Renal cortex interstitium (tissue), 11 donors: ENCODE measurements around the gene AQP12A. TPM values are rescaled to one million over a fixed set of nuclear protein-coding genes. Genes with fewer than 3 reads are reported as not detected.
"Not testable (repeated sequence)": the region's sequence is repeated elsewhere in the genome, so short reads cannot be mapped to it uniquely, and the experiment has no call there.

Experiments used
- DNase-seq, 11 donors: peaks; one replicate each; pipeline ENCODE4 v3.0.0-alpha.2; 2013; ENCODE audit warnings: low read depth in 9 of 11, low spot score in 4 of 11; ENCODE audit errors: extremely low read depth in 1 of 11
- polyA plus RNA-seq, 3 donors: library from polyadenylated mRNA; unstranded; fragments of 120-200 nt; gene quantifications; one replicate each; pipeline ENCODE4 v1.2.1, GENCODE V29; 2013; ENCODE audit not compliant: insufficient read length in 3 of 3

The AQP12A gene
- polyA plus RNA-seq, 3 donors: 0.38 to 0.55 TPM; not detected in 1

DNA sequence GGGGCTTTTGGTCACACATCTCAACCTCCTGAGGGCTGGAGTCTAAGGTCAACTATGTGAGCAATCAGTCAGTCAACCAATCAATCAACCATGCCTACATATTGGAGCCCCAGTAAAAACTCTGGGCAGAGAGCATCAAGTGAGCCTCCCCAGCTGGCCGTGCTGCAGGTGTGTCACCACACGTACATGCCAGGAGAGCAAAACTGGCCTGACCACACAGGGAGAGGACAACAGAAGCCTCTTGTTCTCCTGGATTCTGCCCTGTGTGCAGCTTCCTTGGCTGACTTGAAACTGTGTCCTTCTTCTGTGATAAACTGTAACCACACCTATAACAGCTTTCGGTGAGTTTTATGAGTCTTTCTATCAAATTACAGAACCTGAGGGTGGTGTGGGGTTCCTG lies 40.5 kb upstream of the AQP12A start:
- no peak for DNase-seq

- no peak for DNase-seq
Measured at GRCh38 chr2:240655931-240656886, 35.5 kb upstream of the AQP12A start.

GRCh38 chr2:240659883-240660282 lies 31.8 kb upstream of the AQP12A start:
- DNase-seq: not testable (repeated sequence)

- no peak for DNase-seq
Measured at GRCh38 chr2:240662681-240663080, 29.0 kb upstream of the AQP12A start.

- no peak for DNase-seq
Measured at GRCh38 chr2:240663546-240664190, 28.0 kb upstream of the AQP12A start.

DNA sequence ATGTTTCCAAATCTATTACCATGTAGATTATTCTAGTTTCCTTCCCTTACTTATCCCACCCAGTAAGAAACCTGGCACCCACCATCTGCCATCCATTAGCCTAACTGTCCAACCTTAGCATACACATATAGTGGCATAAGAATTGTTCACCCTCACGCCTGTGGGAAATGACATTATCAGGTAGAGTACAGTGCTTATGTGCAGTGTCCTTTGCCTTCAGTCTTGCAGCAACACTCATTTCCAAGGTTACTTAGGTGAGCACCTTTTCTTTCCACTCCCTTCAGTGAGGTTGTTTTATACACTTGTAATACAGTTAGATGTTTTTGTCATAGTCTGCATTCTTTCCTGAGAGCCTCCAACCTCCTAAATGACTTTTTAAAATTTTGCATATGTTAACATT lies 27.0 kb upstream of the AQP12A start:
- DNase-seq: no peak

- no peak for DNase-seq
Measured at GRCh38 chr2:240670402-240670801, 21.3 kb upstream of the AQP12A start.

- no peak for DNase-seq
Measured at GRCh38 chr2:240670950-240671349, 20.7 kb upstream of the AQP12A start.

GRCh38 chr2:240672076-240672700 lies 19.5 kb upstream of the AQP12A start:
- no peak for DNase-seq

GRCh38 chr2:240672701-240673190 lies 18.9 kb upstream of the AQP12A start:
- no peak for DNase-seq

DNA sequence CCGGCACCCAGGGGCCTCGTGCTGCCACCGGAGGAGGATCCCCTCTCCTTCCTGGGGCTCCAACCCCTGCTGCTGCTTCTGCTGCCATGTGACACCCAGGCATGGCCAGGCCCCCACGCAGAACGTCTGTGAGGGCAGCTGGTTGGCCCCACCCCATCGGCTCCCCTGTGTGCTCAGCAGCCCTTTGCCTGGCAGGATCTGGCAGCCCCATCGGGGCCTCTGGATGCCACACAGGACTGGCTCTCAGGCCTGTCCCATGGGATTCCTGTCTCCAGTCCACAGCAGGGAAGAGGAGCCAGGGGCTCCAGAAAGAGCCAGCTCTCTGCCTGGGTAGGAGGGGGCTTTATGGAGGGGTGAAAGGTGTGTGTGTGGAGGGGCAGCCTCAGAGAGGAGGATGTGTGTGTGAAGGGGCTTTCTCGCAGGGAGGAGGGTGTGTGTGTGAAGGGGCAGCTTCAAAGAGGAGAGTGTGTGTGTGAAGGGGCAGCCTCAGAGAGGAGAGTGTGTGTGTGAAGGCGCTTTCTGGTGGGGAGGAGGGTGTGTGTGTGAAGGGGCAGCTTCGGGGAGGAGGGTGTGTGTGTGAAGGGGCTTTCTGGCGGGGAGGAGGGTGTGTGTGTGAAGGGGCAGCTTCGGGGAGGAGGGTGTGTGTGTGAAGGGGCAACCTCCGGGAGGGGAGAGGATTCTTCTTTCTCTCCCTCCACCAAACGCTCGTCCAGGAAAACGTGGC lies 17.0 kb upstream of the AQP12A start:
- not testable (repeated sequence) for DNase-seq

- not testable (repeated sequence) for DNase-seq
Measured at GRCh38 chr2:240675345-240675744, 16.3 kb upstream of the AQP12A start.

DNA sequence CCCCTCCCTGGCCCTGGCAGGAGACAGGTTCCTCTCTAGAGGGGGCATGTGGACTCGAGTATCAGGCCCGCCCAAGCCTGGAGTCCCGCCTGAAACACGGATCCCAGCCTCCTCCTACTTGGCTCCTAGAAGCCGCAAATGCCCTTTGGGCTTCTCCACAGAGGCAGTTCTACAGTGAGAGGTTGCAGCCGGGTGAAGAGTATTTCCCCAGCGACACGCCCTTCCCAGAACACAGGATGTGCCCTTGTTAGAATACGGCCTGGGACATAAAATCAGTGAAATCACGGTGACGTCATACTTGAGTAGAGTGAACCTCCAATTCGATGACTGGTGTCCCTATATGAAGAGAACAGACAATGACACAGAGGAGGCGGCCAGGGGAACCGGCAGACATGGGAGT lies 13.6 kb upstream of the AQP12A start:
- not testable (repeated sequence) for DNase-seq

GRCh38 chr2:240678909-240679308 lies 12.8 kb upstream of the AQP12A start:
- DNase-seq: not testable (repeated sequence)

- not testable (repeated sequence) for DNase-seq
Measured at GRCh38 chr2:240680185-240680584, 11.5 kb upstream of the AQP12A start.

DNA sequence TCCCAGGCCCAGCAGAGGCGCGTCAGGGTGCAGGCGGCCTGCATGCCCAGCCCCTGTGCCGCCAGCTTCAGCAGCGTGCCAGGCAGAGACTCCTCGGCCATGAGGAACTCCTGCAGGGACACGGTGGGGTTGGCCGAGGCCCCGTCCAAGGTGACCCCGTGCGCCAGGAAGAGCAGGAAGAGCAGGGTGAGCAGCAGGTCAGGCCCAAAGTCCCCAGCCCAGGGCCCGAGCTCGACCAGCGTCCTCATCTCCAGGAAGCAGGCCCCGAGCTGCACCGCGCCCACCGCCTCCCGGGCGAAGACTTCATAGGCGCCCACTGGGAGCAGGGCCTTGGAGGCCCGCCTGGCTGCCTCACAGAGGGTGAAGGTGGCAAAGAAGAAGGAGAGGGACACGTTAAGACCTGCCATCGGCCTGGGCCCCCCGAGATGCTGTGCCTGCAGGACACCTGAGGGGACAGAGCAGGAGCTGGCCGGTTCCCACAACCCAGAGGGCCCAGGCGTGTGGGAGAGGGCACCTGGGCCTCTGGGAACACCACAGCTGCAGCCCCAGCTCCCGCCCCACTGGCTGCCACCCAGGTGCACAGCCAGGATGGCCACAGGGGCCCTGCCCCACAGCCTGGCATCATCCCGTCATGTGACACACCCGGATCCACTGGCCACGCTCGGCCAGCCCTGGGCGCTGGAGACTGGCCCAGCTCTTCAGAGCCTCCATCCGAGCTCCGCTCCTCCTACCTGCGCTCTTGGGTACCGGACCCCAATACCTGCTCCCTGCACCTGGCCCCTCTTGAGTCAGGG lies 9.0 kb upstream of the AQP12A start, which contains the start of gene AQP12B:
Gene AQP12B (minus strand): TSS at position 455 of the 794 bp plus-strand sequence. CDS start 48 bp downstream, at position 407.
- DNase-seq: not testable (repeated sequence)

DNA sequence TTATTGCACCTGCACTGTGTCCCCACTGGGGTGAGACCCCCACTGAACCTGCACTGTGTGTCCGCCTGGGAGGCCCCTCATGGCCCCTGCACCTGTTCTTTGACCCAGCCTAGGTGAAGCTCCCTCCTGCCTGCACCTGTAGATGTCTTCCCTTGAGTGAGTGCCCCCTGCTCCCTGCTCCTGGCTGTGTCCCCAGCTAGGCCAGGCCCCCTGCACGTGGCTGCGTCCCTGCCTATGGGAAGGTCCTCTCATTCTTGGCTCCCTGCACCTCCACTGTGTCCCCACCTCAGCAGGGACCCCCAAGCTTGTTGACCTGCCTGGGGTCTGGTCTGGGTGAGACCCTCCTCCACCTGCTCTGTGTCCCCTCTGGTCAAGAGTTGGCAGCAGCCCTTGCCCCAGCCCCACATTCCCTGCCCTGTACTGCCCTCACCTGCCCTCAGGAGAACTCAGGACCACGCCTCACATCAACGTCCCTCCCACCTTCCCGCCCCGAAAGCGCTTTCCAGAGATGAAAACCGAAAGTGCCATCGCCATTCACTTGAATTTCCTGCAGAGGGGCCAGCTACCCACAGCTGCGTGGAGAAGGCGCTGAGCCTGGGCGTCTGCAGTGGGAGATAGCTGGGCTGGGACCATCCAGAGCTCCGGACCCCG lies 8.2 kb upstream of the AQP12A start:
- DNase-seq: not testable (repeated sequence)
